ENCODE results near the gene ZNF892. TPM values are rescaled to one million over a fixed set of nuclear protein-coding genes. Genes with fewer than 3 reads are reported as not detected.

ZNF892 gene
- total and polyA plus RNA-seq, 2 of the 8 experiments (the other 6 are each of a cell fraction or from before 2014, with no cell fraction given): 1.4 to 10.7 TPM

- no peak for TF ChIP-seq CHD7 (IDR thresholded peaks at IDR 0.05; ENCODE audit: insufficient replicate concordance, low read length)
- TF ChIP-seq POLR2AphosphoS5 (IDR thresholded peaks at IDR 0.05; ENCODE audit: low read depth, low read length): peak; percentile 66; the same call in 1 of the 2 replicates
- no peak for TF ChIP-seq BRCA1 (IDR thresholded peaks at IDR 0.05; ENCODE audit: low read depth, low read length)
- no peak for TF ChIP-seq BCL11A (IDR thresholded peaks at IDR 0.05; ENCODE audit: low read depth in 2 of 2, low read length in 2 of 2)
- TF ChIP-seq EZH2 (IDR thresholded peaks at IDR 0.05; ENCODE audit: low read depth, low read length, severe bottlenecking): no peak
- peak; percentile 33 to 45 (median 43) for TF ChIP-seq CTCF (IDR thresholded peaks at IDR 0.05; ENCODE audit: control extremely low read depth in 1 of 3, insufficient read depth in 1 of 3, low read depth in 1 of 3, low read length in 3 of 3)
Measured at GRCh38 chr2:95207111-95207961, at the start of gene ZNF892 (continued).
